H1 (cell line): Measurements from ENCODE around the gene GREM2. TPM values are rescaled to one million over a fixed set of nuclear protein-coding genes. Genes with fewer than 3 reads are reported as not detected.

Experiments
- CTCF ChIA-PET: fragments of 300-600 bp; sonication (Branson Sonifier 250); formaldehyde crosslinking; loops from one replicate; lab custom pipeline; 2021; ENCODE audit not compliant: partially characterized antibody; lab: Charles Lee
- POLR2A ChIA-PET: fragments of 300-600 bp; sonication (Branson Sonifier 250); formaldehyde crosslinking; loops from one replicate; lab custom pipeline; 2021; ENCODE audit warnings: inconsistent platforms; ENCODE audit not compliant: partially characterized antibody; lab: Charles Lee
- DNase-seq, 2 experiments: peaks; one replicate each; pipeline versions ENCODE4 v3.0.0 to v3.0.0-alpha.2; 2010 to 2022; ENCODE audit warnings: low spot score in 2 of 2, low read depth in 1 of 2, mixed read lengths in 1 of 2
- FAIRE-seq: peaks from 2 replicates; lab custom pipeline; 2011; peaks lifted over from hg19 to GRCh38; lab: Jason Lieb, UNC
- H2AFZ ChIP-seq: 2 replicates; pipeline ENCODE4 v1.8.1; 2012; ENCODE audit warnings: low read length, inconsistent platforms
- H2AK5ac ChIP-seq: 2 replicates; pipeline ENCODE4 v1.6.1; 2013; ENCODE audit warnings: low read depth, low read length
- H2BK120ac ChIP-seq: replicated peaks from 2 replicates; pipeline ENCODE3; 2013; ENCODE audit warnings: low read depth, low read length, inconsistent platforms
- H2BK12ac ChIP-seq: 2 replicates; pipeline ENCODE4 v1.6.1; 2013; ENCODE audit warnings: low read depth, low read length
- H2BK15ac ChIP-seq: 2 replicates; pipeline ENCODE4 v1.6.1; 2013; ENCODE audit warnings: low read length
- H2BK20ac ChIP-seq: 2 replicates; pipeline ENCODE4 v1.6.1; 2013; ENCODE audit warnings: low read length
- H2BK5ac ChIP-seq: 2 replicates; pipeline ENCODE4 v1.6.1; 2013; ENCODE audit warnings: low read depth, low read length
- H3K14ac ChIP-seq: 2 replicates; pipeline ENCODE4 v1.6.1; 2013; ENCODE audit warnings: inconsistent platforms; ENCODE audit not compliant: insufficient read length
- H3K18ac ChIP-seq: 2 replicates; pipeline ENCODE4 v1.6.1; 2013; ENCODE audit warnings: low read length; ENCODE audit errors: extremely low read depth
- H3K23ac ChIP-seq: 2 replicates; pipeline ENCODE4 v1.6.1; 2013; ENCODE audit warnings: inconsistent platforms; ENCODE audit not compliant: insufficient read length
- H3K23me2 ChIP-seq: 2 replicates; pipeline ENCODE4 v1.6.1; 2013; ENCODE audit warnings: low read depth, low read length
- H3K27ac ChIP-seq: 2 replicates; pipeline ENCODE4 v1.6.1; 2011; ENCODE audit warnings: low read depth, low read length, inconsistent platforms
- H3K27me3 ChIP-seq, 4 experiments: replicated peaks in 1 of 4; 1 replicate in 1 of 4; 2 replicates in 3 of 4; pipeline versions ENCODE4 v1.6.1 to v1.8.1; 2011 to 2013; ENCODE audit warnings: low read length in 3 of 4, mild to moderate bottlenecking in 3 of 4, inconsistent platforms in 2 of 4, mixed read lengths in 2 of 4, moderate library complexity in 1 of 4; ENCODE audit not compliant: control insufficient read depth in 3 of 4, insufficient read depth in 3 of 4; ENCODE audit errors: extremely low read depth in 1 of 4
- H3K36me3 ChIP-seq, 4 experiments: 2 replicates each; pipeline versions ENCODE4 v1.6.1 to v1.8.1; 2011 to 2013; ENCODE audit warnings: mild to moderate bottlenecking in 4 of 4, low read length in 3 of 4, moderate library complexity in 2 of 4, control low read depth in 1 of 4, inconsistent platforms in 1 of 4; ENCODE audit not compliant: insufficient read depth in 4 of 4, control insufficient read depth in 2 of 4
- H3K4ac ChIP-seq: replicated peaks from 2 replicates; pipeline ENCODE3; 2013; ENCODE audit warnings: low read length, low read depth, mixed read lengths, inconsistent platforms; ENCODE audit not compliant: insufficient read length
- H3K4me1 ChIP-seq, 4 experiments: replicated peaks in 1 of 4; 1 replicate in 1 of 4; 2 replicates in 3 of 4; pipeline versions ENCODE4 v1.6.1 to v1.8.1; 2011 to 2013; ENCODE audit warnings: low read length in 3 of 4, inconsistent platforms in 2 of 4, mixed read lengths in 1 of 4; ENCODE audit not compliant: insufficient read depth in 4 of 4, control insufficient read depth in 3 of 4
- H3K4me2 ChIP-seq, 2 experiments: 2 replicates each; pipeline versions ENCODE4 v1.6.1 to v1.8.1; 2011 to 2013; ENCODE audit warnings: low read depth in 2 of 2, low read length in 2 of 2, control low read depth in 1 of 2, inconsistent platforms in 1 of 2, mild to moderate bottlenecking in 1 of 2; ENCODE audit not compliant: insufficient read depth in 1 of 2
- H3K4me3 ChIP-seq, 4 experiments: fragments of 200-600, 300-600 bp in 1 of 4; sonication (generic), shearing (Covaris generic), sonication (Bioruptor Twin) in 1 of 4; 2 replicates each; pipeline versions ENCODE4 v1.5.1 to v1.8.1; 2011 to 2016; ENCODE audit warnings: low read length in 4 of 4, low read depth in 3 of 4, control low read depth in 2 of 4, inconsistent platforms in 2 of 4, mild to moderate bottlenecking in 2 of 4, mixed read lengths in 1 of 4, moderate library complexity in 1 of 4; ENCODE audit not compliant: insufficient read depth in 2 of 4; ENCODE audit errors: extremely low read depth in 1 of 4
- H3K56ac ChIP-seq: replicated peaks from 2 replicates; pipeline ENCODE3; 2013; ENCODE audit warnings: low read depth, mild to moderate bottlenecking, mixed read lengths, low read length, inconsistent platforms; ENCODE audit not compliant: insufficient read length
- H3K79me1 ChIP-seq: 2 replicates; pipeline ENCODE4 v1.6.1; 2013; ENCODE audit warnings: low read depth, low read length, control low read depth
- H3K79me2 ChIP-seq, 2 experiments: 2 replicates each; pipeline versions ENCODE4 v1.6.1 to v1.8.1; 2012 to 2013; ENCODE audit warnings: low read length in 2 of 2, mild to moderate bottlenecking in 2 of 2, inconsistent platforms in 1 of 2; ENCODE audit not compliant: insufficient read depth in 2 of 2, control insufficient read depth in 1 of 2
- H3K9ac ChIP-seq, 4 experiments: replicated peaks in 1 of 4; 1 replicate in 1 of 4; 2 replicates in 3 of 4; pipeline versions ENCODE4 v1.6.1 to v1.8.1; 2011 to 2013; ENCODE audit warnings: low read depth in 3 of 4, low read length in 3 of 4, control low read depth in 2 of 4, mild to moderate bottlenecking in 2 of 4, moderate library complexity in 2 of 4, inconsistent platforms in 1 of 4; ENCODE audit errors: extremely low read depth in 1 of 4
- H3K9me3 ChIP-seq, 2 experiments: 2 replicates each; pipeline versions ENCODE4 v1.6.1 to v1.8.1; 2012 to 2013; ENCODE audit warnings: mild to moderate bottlenecking in 2 of 2, moderate library complexity in 2 of 2, control low read depth in 1 of 2, inconsistent platforms in 1 of 2, low read depth in 1 of 2, low read length in 1 of 2, mixed read lengths in 1 of 2; ENCODE audit not compliant: insufficient read depth in 2 of 2
- H4K20me1 ChIP-seq, 2 experiments: replicated peaks in 1 of 2; 2 replicates each; pipeline versions ENCODE3 to v1.8.1; 2011 to 2013; ENCODE audit warnings: inconsistent platforms in 2 of 2, low read length in 2 of 2, mild to moderate bottlenecking in 1 of 2; ENCODE audit not compliant: insufficient read depth in 2 of 2, control insufficient read depth in 1 of 2
- H4K5ac ChIP-seq: 2 replicates; pipeline ENCODE4 v1.6.1; 2013; ENCODE audit warnings: low read length, low read depth, mixed read lengths, inconsistent platforms; ENCODE audit not compliant: insufficient read length
- H4K8ac ChIP-seq: 2 replicates; pipeline ENCODE4 v1.8.0; 2013; ENCODE audit warnings: mild to moderate bottlenecking, moderate library complexity, low read length, inconsistent platforms; ENCODE audit not compliant: insufficient read depth; ENCODE audit errors: extremely low read depth
- H4K91ac ChIP-seq: replicated peaks from 2 replicates; pipeline ENCODE3; 2013; ENCODE audit warnings: low read length, mixed read lengths, inconsistent platforms; ENCODE audit not compliant: insufficient read length
- CBX5 ChIP-seq: fragments of 300-800, 300-1000 bp; sonication (generic); IDR thresholded peaks from 2 replicates; pipeline ENCODE4 v1.7.1; 2016; ENCODE audit warnings: antibody characterized with exemption, low read length, low read depth
- CHD2 ChIP-seq: IDR thresholded peaks from 2 replicates; pipeline ENCODE4 v1.6.1; 2012; ENCODE audit warnings: low read length, improper control_type of control experiment
- EGR1 ChIP-seq: IDR thresholded peaks from 2 replicates; pipeline ENCODE4 v1.6.1; 2011; ENCODE audit warnings: low read depth, low read length, borderline replicate concordance
- JUN ChIP-seq: IDR thresholded peaks from 2 replicates; pipeline ENCODE4 v1.6.1; 2011; ENCODE audit warnings: low read depth, mild to moderate bottlenecking, improper control_type of control experiment, low read length
- PHF8 ChIP-seq: fragments of 200-600 bp; sonication (generic); conservative IDR thresholded peaks from 2 replicates; pipeline ENCODE4 v1.7.1; 2012; ENCODE audit warnings: low read depth, mild to moderate bottlenecking, inconsistent platforms, low read length, moderate library complexity
- RNF2 ChIP-seq: fragments of 200-900, 300-1000 bp; sonication (generic); IDR thresholded peaks from 2 replicates; pipeline ENCODE4 v1.7.1; 2016; ENCODE audit warnings: borderline replicate concordance, low read depth, mild to moderate bottlenecking, antibody characterized with exemption, low read length; ENCODE audit not compliant: poor library complexity, severe bottlenecking; ENCODE audit errors: missing control alignments
- SP4 ChIP-seq: IDR thresholded peaks from 2 replicates; pipeline ENCODE4 v1.6.1; 2012; ENCODE audit warnings: low read length, inconsistent platforms
- TAF7 ChIP-seq: optimal IDR thresholded peaks from 2 replicates; pipeline ENCODE3; 2011; ENCODE audit warnings: low read depth, mild to moderate bottlenecking, inconsistent platforms, low read length, moderate library complexity, borderline replicate concordance
- WGBS, 2 experiments: shearing (Covaris generic) in 1 of 2; methylation state at CpG; one replicate each; pipeline versions ENCODE4 v1.1.6 to v1.1.7; 2013 to 2015; ENCODE audit warnings: low lambda C conversion rate in 2 of 2, mixed read lengths in 2 of 2, inconsistent platforms in 1 of 2, low coverage in 1 of 2, missing lambda C conversion rate in 1 of 2; ENCODE audit not compliant: insufficient replicate concordance in 2 of 2, insufficient coverage in 1 of 2, insufficient read length in 1 of 2; ENCODE audit errors: extremely low coverage in 1 of 2, missing lambda C conversion rate in 1 of 2; 5-methylcytosine and 5-hydroxymethylcytosine counted together
- polyA plus RNA-seq, 7 experiments: library from polyadenylated mRNA; depleted of rRNA in 3 of 7; stranded (reverse) in 5 of 7; unstranded in 2 of 7; fragments of >200 nt in 5 of 7; fragments of 200-250 nt in 2 of 7; gene quantifications; 1 replicate in 5 of 7; 2 replicates in 1 of 7; 4 replicates in 1 of 7; pipeline versions ENCODE4 v1.2.1 to v1.2.3, GENCODE V29; 2011 to 2013; ENCODE audit warnings: missing spikeins in 2 of 7, mixed read lengths in 2 of 7
- total RNA-seq: library from RNA; stranded (reverse); fragmentation: NEBNext Ultra II Directional; extraction: Animal tissue kit (Norgen Biotek cat#: 25700); gene quantifications from 2 replicates; pipeline ENCODE4 v1.2.1, GENCODE V29; 2021

Gene GREM2
- total and polyA plus RNA-seq, 2 of the 8 experiments (the other 6 are each of a cell fraction or from before 2014, with no cell fraction given) = 0.05 TPM; not detected in 1

DNA sequence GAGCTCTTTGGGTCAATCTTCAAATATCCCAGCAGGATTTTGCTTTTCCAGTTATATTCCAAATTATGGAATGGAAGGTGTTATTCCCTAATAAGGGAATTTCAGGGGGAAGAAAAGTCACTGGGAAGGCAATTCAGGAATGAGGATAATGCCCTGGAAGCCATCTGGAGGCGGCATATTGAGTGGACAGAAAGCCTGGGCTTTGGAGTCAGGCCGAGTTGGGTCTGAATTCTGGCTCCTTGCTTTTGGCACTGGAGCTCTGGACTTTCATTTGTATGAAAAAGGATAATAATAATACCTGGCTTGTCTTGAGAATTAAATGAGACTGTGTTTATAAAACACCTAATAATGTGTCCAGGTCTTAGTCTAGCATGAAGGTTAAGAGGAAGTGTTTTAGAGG lies 16.5 kb downstream of the GREM2 start:
- POLR2A ChIA-PET = no interaction called here
- no peak for FAIRE-seq
- TF ChIP-seq JUN (no peak), CHD2 (no peak), EGR1 (no peak), PHF8 (no peak), RNF2 (no peak), CBX5 (no peak), TAF7 (no peak), SP4 (no peak)

More for the DNA sequence above, 16.5 kb downstream of the GREM2 start:
- no peaks in the 10 kb centered on the region for H3K79me2 ChIP-seq
- H4K20me1 ChIP-seq = no peaks in the 10 kb centered on the region
- H3K36me3 ChIP-seq = no peaks in the 10 kb centered on the region
- H3K14ac ChIP-seq = no peak overlapping the region
- no peak overlapping the region for H3K27ac ChIP-seq
- H3K18ac ChIP-seq = no peak overlapping the region
- H4K5ac ChIP-seq = no peak overlapping the region
- no peak overlapping the region for H2BK5ac ChIP-seq
- no peaks in the 10 kb centered on the region for H3K27me3 ChIP-seq
- H2BK15ac ChIP-seq = no peak overlapping the region
- no peaks in the 10 kb centered on the region for H3K79me1 ChIP-seq
- H2AFZ ChIP-seq = no peak overlapping the region
- no peaks in the 10 kb centered on the region for H3K4me1 ChIP-seq
- H3K9me3 ChIP-seq = no peaks in the 10 kb centered on the region
- no peak overlapping the region for H4K8ac ChIP-seq
- no peak overlapping the region for H3K23ac ChIP-seq
- H2BK120ac ChIP-seq = no peak overlapping the region
- H2BK12ac ChIP-seq = no peak overlapping the region
- CTCF ChIA-PET = interaction anchor here (0.9 kb wide), 1 partner anchor 401 kb away, joined by 3 read pairs; no protein-coding TSS in a partner anchor
- WGBS, 2 experiments = 100% methylated on average over 2 of the region's 2 CpGs; no CpG with 5 or more reads in 1 of the 2 experiments
- H3K4ac ChIP-seq = no peak overlapping the region
- H3K23me2 ChIP-seq = no peaks in the 10 kb centered on the region
- H2BK20ac ChIP-seq = no peak overlapping the region
- H4K91ac ChIP-seq = no peak overlapping the region
- no peak overlapping the region for H2AK5ac ChIP-seq
- no peak overlapping the region for H3K9ac ChIP-seq
- H3K4me3 ChIP-seq = no peak overlapping the region
- no peak overlapping the region for H3K56ac ChIP-seq
- H3K4me2 ChIP-seq = no peak overlapping the region
- no peak for DNase-seq
